ENCODE measurements around the gene CES3. TPM values are rescaled to one million over a fixed set of nuclear protein-coding genes. Genes with fewer than 3 reads are reported as not detected.
A peak's percentile ranks its signal among the peaks of the same experiment; 100 is the strongest.

CES3 gene
- polyA plus RNA-seq, 1 donor from 2014 or later: 1.8 TPM

DNA sequence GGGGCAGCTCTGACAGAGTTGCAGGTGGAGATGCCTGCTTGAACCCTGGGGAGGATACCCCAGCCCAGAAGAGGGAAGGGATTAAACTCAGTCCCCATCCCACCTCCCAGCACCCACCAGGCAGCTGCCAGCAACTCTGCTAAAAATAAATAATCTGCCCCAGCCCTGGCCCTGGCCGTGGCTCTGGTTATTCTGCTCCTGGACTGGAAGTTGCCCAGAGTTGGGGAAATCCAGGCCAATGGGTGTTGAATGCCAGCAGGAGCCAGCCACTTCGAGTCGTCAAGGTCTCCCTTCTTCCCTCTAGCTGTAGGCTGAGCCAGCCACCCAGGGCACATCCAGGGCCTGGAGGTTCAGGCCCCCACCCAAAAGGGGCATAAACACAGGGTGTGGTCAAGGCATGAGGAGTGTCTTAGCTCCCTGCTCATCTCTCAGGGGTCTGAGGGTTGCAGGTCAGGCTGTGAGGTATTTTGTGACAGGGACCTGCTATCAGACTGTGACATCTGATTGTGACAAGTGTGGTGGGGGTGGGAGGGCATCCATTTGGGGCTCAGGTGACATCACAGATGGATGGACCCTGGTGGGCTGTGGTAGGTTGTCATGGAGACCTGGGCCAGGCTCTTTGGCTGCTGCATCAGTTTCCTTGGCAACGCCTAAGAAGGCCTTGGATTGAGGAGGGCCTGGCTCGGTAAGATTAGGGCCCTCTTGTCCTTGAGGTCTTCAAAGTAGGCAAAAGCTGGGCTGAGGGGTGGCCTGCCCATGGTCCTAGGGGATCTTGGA lies 34.7 kb upstream of the CES3 start:
- Histone ChIP-seq H3K9ac (ENCODE audit: low read length) (peak overlapping the region; percentile 13), H3K9me2 (ENCODE audit: insufficient read depth, low read length) (no peaks in the 10 kb centered on the region), H3K79me2 (replicated peaks; ENCODE audit: insufficient read depth, low read length) (no peaks in the 10 kb centered on the region), H3K27ac (ENCODE audit: low read length) (no peak overlapping the region), H3K27me3 (ENCODE audit: insufficient read depth, low read depth, low read length) (peaks cover 35% of the 10 kb centered on the region), H3F3A (ENCODE audit: insufficient read depth, low read length, poor library complexity, severe bottlenecking) (no peaks in the 10 kb centered on the region), H3K4me2 (ENCODE audit: low read length) (no peak overlapping the region), H3K36me3 (ENCODE audit: insufficient read depth, low read length) (no peaks in the 10 kb centered on the region), H3K9me3 (ENCODE audit: low read length) (no peaks in the 10 kb centered on the region), H2AFZ (ENCODE audit: low read depth, low read length) (no peak overlapping the region), H4K20me1 (ENCODE audit: insufficient read depth) (no peaks in the 10 kb centered on the region), H3K4me3 (ENCODE audit: low read length) (peak overlapping the region; percentile 46)
- TF ChIP-seq TAF1 (IDR thresholded peaks at IDR 0.05; ENCODE audit: low read depth) (no peak), MXI1 (conservative IDR thresholded peaks at IDR 0.05; ENCODE audit: poor library complexity, severe bottlenecking) (peak; percentile 42), SMC3 (conservative IDR thresholded peaks at IDR 0.05; ENCODE audit: poor library complexity) (no peak), EP300 (conservative IDR thresholded peaks at IDR 0.05; ENCODE audit: poor library complexity, severe bottlenecking) (peak; percentile 42), RAD21 (conservative IDR thresholded peaks at IDR 0.05) (no peak)
- TF ChIP-seq, protein P1, sequence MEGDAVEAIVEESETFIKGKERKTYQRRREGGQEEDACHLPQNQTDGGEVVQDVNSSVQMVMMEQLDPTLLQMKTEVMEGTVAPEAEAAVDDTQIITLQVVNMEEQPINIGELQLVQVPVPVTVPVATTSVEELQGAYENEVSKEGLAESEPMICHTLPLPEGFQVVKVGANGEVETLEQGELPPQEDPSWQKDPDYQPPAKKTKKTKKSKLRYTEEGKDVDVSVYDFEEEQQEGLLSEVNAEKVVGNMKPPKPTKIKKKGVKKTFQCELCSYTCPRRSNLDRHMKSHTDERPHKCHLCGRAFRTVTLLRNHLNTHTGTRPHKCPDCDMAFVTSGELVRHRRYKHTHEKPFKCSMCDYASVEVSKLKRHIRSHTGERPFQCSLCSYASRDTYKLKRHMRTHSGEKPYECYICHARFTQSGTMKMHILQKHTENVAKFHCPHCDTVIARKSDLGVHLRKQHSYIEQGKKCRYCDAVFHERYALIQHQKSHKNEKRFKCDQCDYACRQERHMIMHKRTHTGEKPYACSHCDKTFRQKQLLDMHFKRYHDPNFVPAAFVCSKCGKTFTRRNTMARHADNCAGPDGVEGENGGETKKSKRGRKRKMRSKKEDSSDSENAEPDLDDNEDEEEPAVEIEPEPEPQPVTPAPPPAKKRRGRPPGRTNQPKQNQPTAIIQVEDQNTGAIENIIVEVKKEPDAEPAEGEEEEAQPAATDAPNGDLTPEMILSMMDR (IDR thresholded peaks at IDR 0.05; ENCODE audit: poor library complexity, severe bottlenecking): no peak
- TF ChIP-seq, protein P2, sequence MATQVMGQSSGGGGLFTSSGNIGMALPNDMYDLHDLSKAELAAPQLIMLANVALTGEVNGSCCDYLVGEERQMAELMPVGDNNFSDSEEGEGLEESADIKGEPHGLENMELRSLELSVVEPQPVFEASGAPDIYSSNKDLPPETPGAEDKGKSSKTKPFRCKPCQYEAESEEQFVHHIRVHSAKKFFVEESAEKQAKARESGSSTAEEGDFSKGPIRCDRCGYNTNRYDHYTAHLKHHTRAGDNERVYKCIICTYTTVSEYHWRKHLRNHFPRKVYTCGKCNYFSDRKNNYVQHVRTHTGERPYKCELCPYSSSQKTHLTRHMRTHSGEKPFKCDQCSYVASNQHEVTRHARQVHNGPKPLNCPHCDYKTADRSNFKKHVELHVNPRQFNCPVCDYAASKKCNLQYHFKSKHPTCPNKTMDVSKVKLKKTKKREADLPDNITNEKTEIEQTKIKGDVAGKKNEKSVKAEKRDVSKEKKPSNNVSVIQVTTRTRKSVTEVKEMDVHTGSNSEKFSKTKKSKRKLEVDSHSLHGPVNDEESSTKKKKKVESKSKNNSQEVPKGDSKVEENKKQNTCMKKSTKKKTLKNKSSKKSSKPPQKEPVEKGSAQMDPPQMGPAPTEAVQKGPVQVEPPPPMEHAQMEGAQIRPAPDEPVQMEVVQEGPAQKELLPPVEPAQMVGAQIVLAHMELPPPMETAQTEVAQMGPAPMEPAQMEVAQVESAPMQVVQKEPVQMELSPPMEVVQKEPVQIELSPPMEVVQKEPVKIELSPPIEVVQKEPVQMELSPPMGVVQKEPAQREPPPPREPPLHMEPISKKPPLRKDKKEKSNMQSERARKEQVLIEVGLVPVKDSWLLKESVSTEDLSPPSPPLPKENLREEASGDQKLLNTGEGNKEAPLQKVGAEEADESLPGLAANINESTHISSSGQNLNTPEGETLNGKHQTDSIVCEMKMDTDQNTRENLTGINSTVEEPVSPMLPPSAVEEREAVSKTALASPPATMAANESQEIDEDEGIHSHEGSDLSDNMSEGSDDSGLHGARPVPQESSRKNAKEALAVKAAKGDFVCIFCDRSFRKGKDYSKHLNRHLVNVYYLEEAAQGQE (IDR thresholded peaks at IDR 0.05; ENCODE audit: borderline replicate concordance): no peak

DNA sequence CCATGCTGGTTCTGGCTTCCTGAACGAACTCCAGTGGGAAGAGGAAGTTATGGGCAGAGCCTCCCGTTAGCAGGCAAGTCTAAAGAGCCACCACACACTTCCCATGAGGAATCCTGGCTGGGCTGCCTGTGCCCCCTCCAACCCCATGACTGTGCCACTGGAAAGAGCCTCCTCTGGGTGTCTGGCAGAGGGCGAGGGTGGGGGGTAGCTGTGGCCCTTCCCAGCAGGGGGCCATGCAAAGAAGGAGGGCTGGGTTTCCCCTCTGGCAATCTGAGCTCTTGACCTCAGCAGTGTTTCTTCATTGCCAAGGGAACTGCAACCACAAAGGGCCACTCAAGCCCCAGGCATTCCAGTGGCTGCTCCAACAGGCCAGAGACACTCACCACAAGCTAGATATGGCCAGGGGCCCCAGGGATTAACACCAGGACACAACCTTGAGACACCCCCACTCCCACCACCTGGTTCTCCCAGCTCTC lies 34.1 kb upstream of the CES3 start:
- H4K20me1 ChIP-seq (ENCODE audit: insufficient read depth): no peaks in the 10 kb centered on the region
- peak overlapping the region; percentile 5 for H3K9ac ChIP-seq (ENCODE audit: low read length)
- peak overlapping the region; percentile 20 for H3K27ac ChIP-seq (ENCODE audit: low read length)
- H3K9me3 ChIP-seq (ENCODE audit: low read length): no peaks in the 10 kb centered on the region
- TF ChIP-seq, protein P2 (IDR thresholded peaks at IDR 0.05; ENCODE audit: borderline replicate concordance): no peak
- no peak for TF ChIP-seq MXI1 (conservative IDR thresholded peaks at IDR 0.05; ENCODE audit: poor library complexity, severe bottlenecking)
- no peak for TF ChIP-seq EZH2 (IDR thresholded peaks at IDR 0.05; ENCODE audit: borderline replicate concordance, insufficient read depth, low read length, poor library complexity, severe bottlenecking)
- TF ChIP-seq TAF1 (IDR thresholded peaks at IDR 0.05; ENCODE audit: low read depth): no peak
- TF ChIP-seq SMC3 (conservative IDR thresholded peaks at IDR 0.05; ENCODE audit: poor library complexity): no peak
- no peak for TF ChIP-seq EP300 (conservative IDR thresholded peaks at IDR 0.05; ENCODE audit: poor library complexity, severe bottlenecking)
- TF ChIP-seq, protein P1 (IDR thresholded peaks at IDR 0.05; ENCODE audit: poor library complexity, severe bottlenecking): no peak
- no peak for TF ChIP-seq POLR2AphosphoS5 (IDR thresholded peaks at IDR 0.05)
- no peak for TF ChIP-seq RAD21 (conservative IDR thresholded peaks at IDR 0.05)
- H3K4me3 ChIP-seq (ENCODE audit: low read length): peak overlapping the region; percentile 46
- H3K4me2 ChIP-seq (ENCODE audit: low read length): no peak overlapping the region
- H2AFZ ChIP-seq (ENCODE audit: low read depth, low read length): no peak overlapping the region
- H3K36me3 ChIP-seq (ENCODE audit: insufficient read depth, low read length): no peaks in the 10 kb centered on the region
- H3K9me2 ChIP-seq (ENCODE audit: insufficient read depth, low read length): no peaks in the 10 kb centered on the region
- no peaks in the 10 kb centered on the region for H3K79me2 ChIP-seq (replicated peaks; ENCODE audit: insufficient read depth, low read length)
- H3F3A ChIP-seq (ENCODE audit: insufficient read depth, low read length, poor library complexity, severe bottlenecking): no peaks in the 10 kb centered on the region
- peaks cover 35% of the 10 kb centered on the region for H3K27me3 ChIP-seq (ENCODE audit: insufficient read depth, low read depth, low read length)
